Activated T-helper 2 cell treated with anti-CD3 and anti-CD28 coated beads, Interferon-gamma antibody, Interleukin-2, Interleukin-4, amounts not matched to agents 10 μg/mL and 5 μg/mL and 100 μg/mL, durations not matched to agents 14 hours and 24 hours and 36 hours (primary cell): ENCODE data around the gene PRDM10. TPM values are rescaled to one million over a fixed set of nuclear protein-coding genes. Genes with fewer than 3 reads are reported as not detected.

Source experiments
- DNase-seq: peaks from one replicate; pipeline ENCODE4 v3.0.0; 2021; ENCODE audit warnings: low spot score
- H3K27ac Mint-ChIP-seq: one replicate; pipeline ENCODE4 v1.8.0; 2021; ENCODE audit warnings: mixed read lengths
- H3K27me3 Mint-ChIP-seq: one replicate; pipeline ENCODE4 v1.8.0; 2021; ENCODE audit warnings: low read depth, mixed read lengths
- H3K36me3 Mint-ChIP-seq: one replicate; pipeline ENCODE4 v1.8.0; 2021; ENCODE audit warnings: low read depth, mixed read lengths
- H3K4me1 Mint-ChIP-seq: one replicate; pipeline ENCODE4 v1.8.0; 2021; ENCODE audit warnings: low read depth, mixed read lengths
- H3K4me3 Mint-ChIP-seq: one replicate; pipeline ENCODE4 v1.8.0; 2021; ENCODE audit warnings: low read depth, mild to moderate bottlenecking, moderate library complexity, mixed read lengths
- H3K9me3 Mint-ChIP-seq: one replicate; pipeline ENCODE4 v1.8.0; 2021; ENCODE audit warnings: mixed read lengths
- intact Hi-C: fragments of 100-400 bp; cut with micrococcal nuclease; formaldehyde crosslinking; loops from one replicate; pipeline ENCODE4 v1.15.1; 2023
- total RNA-seq: library from RNA; stranded (reverse); gene quantifications from 2 replicates; pipeline ENCODE4 v1.2.3, GENCODE V29; 2022

Gene PRDM10
- total RNA-seq: 15.3 and 15.5 TPM in 2 replicates

- Mint-ChIP-seq H3K27me3 (peaks cover 2% of the 10 kb centered on the region), H3K36me3 (peaks cover 16% of the 10 kb centered on the region), H3K4me1 (peaks cover 30% of the 10 kb centered on the region), H3K4me3 (peak within 1 kb of the TSS; percentile 98), H3K27ac (peak within 1 kb of the TSS; percentile 100), H3K9me3 (no peaks in the 10 kb centered on the region)
- peak; percentile 87 for DNase-seq
- intact Hi-C loops: loop anchor here (1.0 to 2.0 kb wide), 4 partner anchors 67 to 116 kb away; partner anchors contain the start of genes APLP2 and NFRKB
Measured at GRCh38 chr11:130002352-130002845, at the start of gene PRDM10. PRDM10 (minus strand) TSS chr11:130002835; CDS start chr11:129960964, 41,871 bp downstream.

GRCh38 chr11:130051082-130051481 is 48.4 kb upstream of the PRDM10 start:
- Mint-ChIP-seq H3K9me3 (no peaks in the 10 kb centered on the region), H3K4me1 (peaks cover 1% of the 10 kb centered on the region), H3K4me3 (no peak overlapping the region), H3K36me3 (no peaks in the 10 kb centered on the region), H3K27me3 (peaks cover 25% of the 10 kb centered on the region), H3K27ac (no peak overlapping the region)
- no peak for DNase-seq
- intact Hi-C loops: no loop called here

- Mint-ChIP-seq H3K27ac (no peak overlapping the region), H3K36me3 (no peaks in the 10 kb centered on the region), H3K27me3 (peaks cover 25% of the 10 kb centered on the region), H3K9me3 (no peaks in the 10 kb centered on the region), H3K4me1 (peaks cover 1% of the 10 kb centered on the region), H3K4me3 (no peak overlapping the region)
- intact Hi-C loops: no loop called here
- DNase-seq: no peak
Measured at GRCh38 chr11:130050257-130050656, 47.6 kb upstream of the PRDM10 start.

- H3K4me1 Mint-ChIP-seq: peaks cover 1% of the 10 kb centered on the region
- no peaks in the 10 kb centered on the region for H3K9me3 Mint-ChIP-seq
- H3K36me3 Mint-ChIP-seq: no peaks in the 10 kb centered on the region
- H3K4me3 Mint-ChIP-seq: no peak overlapping the region
- peaks cover 20% of the 10 kb centered on the region for H3K27me3 Mint-ChIP-seq
- DNase-seq: no peak
- intact Hi-C loops: no loop called here
- no peak overlapping the region for H3K27ac Mint-ChIP-seq
Measured at GRCh38 chr11:130049328-130049771, 46.7 kb upstream of the PRDM10 start.

- Mint-ChIP-seq H3K4me1 (peaks cover 1% of the 10 kb centered on the region), H3K36me3 (no peaks in the 10 kb centered on the region), H3K9me3 (no peaks in the 10 kb centered on the region), H3K27ac (no peak overlapping the region), H3K4me3 (no peak overlapping the region), H3K27me3 (peaks cover 16% of the 10 kb centered on the region)
- no peak for DNase-seq
- intact Hi-C loops: no loop called here
Measured at GRCh38 chr11:130047141-130047540, 44.5 kb upstream of the PRDM10 start.

GRCh38 chr11:130043575-130043974 is 40.9 kb upstream of the PRDM10 start:
- intact Hi-C loops: no loop called here
- Mint-ChIP-seq H3K4me1 (no peaks in the 10 kb centered on the region), H3K27me3 (peaks cover 5% of the 10 kb centered on the region), H3K4me3 (no peak overlapping the region), H3K27ac (no peak overlapping the region), H3K36me3 (no peaks in the 10 kb centered on the region), H3K9me3 (no peaks in the 10 kb centered on the region)
- DNase-seq: no peak

GRCh38 chr11:130042093-130042591 is 39.5 kb upstream of the PRDM10 start:
- DNase-seq: no peak
- Mint-ChIP-seq H3K36me3 (no peaks in the 10 kb centered on the region), H3K27me3 (peaks cover 7% of the 10 kb centered on the region), H3K4me3 (no peak overlapping the region), H3K27ac (no peak overlapping the region), H3K4me1 (no peaks in the 10 kb centered on the region), H3K9me3 (no peaks in the 10 kb centered on the region)
- intact Hi-C loops: no loop called here

GRCh38 chr11:130040281-130040940 is 37.8 kb upstream of the PRDM10 start:
- Mint-ChIP-seq H3K4me3 (no peak overlapping the region), H3K4me1 (no peaks in the 10 kb centered on the region), H3K9me3 (no peaks in the 10 kb centered on the region), H3K27ac (no peak overlapping the region), H3K27me3 (peaks cover 9% of the 10 kb centered on the region), H3K36me3 (no peaks in the 10 kb centered on the region)
- DNase-seq: no peak
- intact Hi-C loops: no loop called here

- H3K9me3 Mint-ChIP-seq: no peaks in the 10 kb centered on the region
- peaks cover 9% of the 10 kb centered on the region for H3K27me3 Mint-ChIP-seq
- no peaks in the 10 kb centered on the region for H3K4me1 Mint-ChIP-seq
- H3K27ac Mint-ChIP-seq: no peak overlapping the region
- DNase-seq: no peak
- intact Hi-C loops: no loop called here
- H3K4me3 Mint-ChIP-seq: no peak overlapping the region
- H3K36me3 Mint-ChIP-seq: no peaks in the 10 kb centered on the region
Measured at GRCh38 chr11:130037881-130038585, 35.4 kb upstream of the PRDM10 start.

- no peak for DNase-seq
- Mint-ChIP-seq H3K27ac (no peak overlapping the region), H3K4me1 (no peaks in the 10 kb centered on the region), H3K27me3 (peaks cover 10% of the 10 kb centered on the region), H3K9me3 (no peaks in the 10 kb centered on the region), H3K36me3 (no peaks in the 10 kb centered on the region), H3K4me3 (no peak overlapping the region)
- intact Hi-C loops: no loop called here
Measured at GRCh38 chr11:130037058-130037457, 34.4 kb upstream of the PRDM10 start.

- Mint-ChIP-seq H3K4me1 (no peaks in the 10 kb centered on the region), H3K27me3 (peaks cover 9% of the 10 kb centered on the region), H3K4me3 (no peak overlapping the region), H3K36me3 (no peaks in the 10 kb centered on the region), H3K27ac (no peak overlapping the region), H3K9me3 (no peaks in the 10 kb centered on the region)
- intact Hi-C loops: no loop called here
- no peak for DNase-seq
Measured at GRCh38 chr11:130034236-130034635, 31.6 kb upstream of the PRDM10 start.

GRCh38 chr11:130032931-130033330 is 30.3 kb upstream of the PRDM10 start:
- H3K4me3 Mint-ChIP-seq: no peak overlapping the region
- peaks cover 9% of the 10 kb centered on the region for H3K27me3 Mint-ChIP-seq
- H3K9me3 Mint-ChIP-seq: no peaks in the 10 kb centered on the region
- H3K27ac Mint-ChIP-seq: no peak overlapping the region
- no peaks in the 10 kb centered on the region for H3K36me3 Mint-ChIP-seq
- no peak for DNase-seq
- intact Hi-C loops: no loop called here
- H3K4me1 Mint-ChIP-seq: no peaks in the 10 kb centered on the region

GRCh38 chr11:130031945-130032344 is 29.3 kb upstream of the PRDM10 start:
- no peak overlapping the region for H3K27ac Mint-ChIP-seq
- H3K9me3 Mint-ChIP-seq: no peaks in the 10 kb centered on the region
- peaks cover 7% of the 10 kb centered on the region for H3K27me3 Mint-ChIP-seq
- H3K4me3 Mint-ChIP-seq: no peak overlapping the region
- intact Hi-C loops: no loop called here
- no peaks in the 10 kb centered on the region for H3K4me1 Mint-ChIP-seq
- DNase-seq: no peak
- H3K36me3 Mint-ChIP-seq: no peaks in the 10 kb centered on the region
